ENCODE data around the gene TMEM255B. TPM values are rescaled to one million over a fixed set of nuclear protein-coding genes. Genes with fewer than 3 reads are reported as not detected.
"Not testable (repeated sequence)": the region's sequence is repeated elsewhere in the genome, so short reads cannot be mapped to it uniquely, and the experiment has no call there.

The TMEM255B gene
- total and polyA plus RNA-seq, 2 donors: 4.9 to 17.5 TPM

DNA sequence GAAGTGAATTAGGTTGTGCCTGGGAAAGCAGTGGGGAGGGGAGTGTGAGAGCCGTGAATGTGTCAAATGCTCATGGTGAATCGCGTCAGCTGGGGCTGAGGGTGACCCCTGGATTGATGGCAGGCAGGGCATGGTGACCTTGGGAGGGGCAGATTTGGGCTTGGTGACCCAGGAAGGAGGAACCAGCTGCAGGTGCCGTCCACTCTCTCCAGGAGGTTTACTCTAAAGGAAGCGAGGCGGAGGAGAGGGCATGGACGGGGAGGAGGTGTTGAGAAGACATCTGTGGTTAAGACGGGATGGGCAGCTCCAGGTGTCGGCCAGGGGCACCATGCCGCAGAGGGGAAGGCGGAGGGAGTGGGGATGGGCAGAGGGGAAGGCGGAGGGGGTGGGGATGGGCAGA is 28.7 kb downstream of the TMEM255B start:
- Histone ChIP-seq H3K4me1 (ENCODE audit: insufficient read depth) (no peaks in the 10 kb centered on the region), H3K36me3 (ENCODE audit: insufficient read depth) (no peaks in the 10 kb centered on the region), H3K27ac (ENCODE audit: low read depth) (no peak overlapping the region), H3K4me3 (ENCODE audit: low read depth, low read length) (no peak overlapping the region)
- 74% methylated on average over 12 of the region's 12 CpGs for WGBS
- no peak for DNase-seq (ENCODE audit: extremely low spot score)

GRCh38 chr13:113788413-113789135 is 29.5 kb downstream of the TMEM255B start:
- Histone ChIP-seq H3K27ac (ENCODE audit: low read depth) (no peak overlapping the region), H3K4me1 (ENCODE audit: insufficient read depth) (no peaks in the 10 kb centered on the region), H3K4me3 (ENCODE audit: low read depth, low read length) (no peak overlapping the region), H3K36me3 (ENCODE audit: insufficient read depth) (no peaks in the 10 kb centered on the region)
- 85% methylated on average over 31 of the region's 31 CpGs for WGBS
- no peak for DNase-seq (ENCODE audit: extremely low spot score)

DNA sequence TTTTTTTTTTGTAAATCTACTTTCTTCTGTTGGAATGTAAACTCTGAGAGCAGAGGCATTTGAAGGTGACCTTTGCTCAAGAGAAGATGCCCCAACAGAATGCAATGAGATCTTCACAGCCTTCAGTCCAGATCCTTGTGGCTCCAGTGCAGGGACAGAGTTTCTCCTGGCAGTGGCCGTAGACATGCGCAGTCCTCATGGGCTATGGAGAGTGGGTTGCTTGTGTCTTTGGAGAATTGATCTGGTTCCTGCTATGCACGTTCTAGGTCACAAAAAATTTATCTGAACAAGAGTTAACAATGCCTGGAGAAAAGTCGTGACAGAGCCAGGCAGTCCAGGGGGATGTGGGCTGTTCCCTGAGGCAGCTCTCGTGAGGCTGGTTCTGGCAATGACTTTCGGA is 30.1 kb downstream of the TMEM255B start:
- DNase-seq (ENCODE audit: extremely low spot score): no peak
- H3K27ac ChIP-seq (ENCODE audit: low read depth): no peak overlapping the region
- H3K4me1 ChIP-seq (ENCODE audit: insufficient read depth): no peaks in the 10 kb centered on the region
- H3K36me3 ChIP-seq (ENCODE audit: insufficient read depth): no peaks in the 10 kb centered on the region
- no peak overlapping the region for H3K4me3 ChIP-seq (ENCODE audit: low read depth, low read length)
- 81% methylated on average over 6 of the region's 6 CpGs for WGBS

GRCh38 chr13:113789931-113790330 is 30.9 kb downstream of the TMEM255B start:
- not testable (repeated sequence) for H3K27ac ChIP-seq (ENCODE audit: low read depth); H3K4me1 ChIP-seq (ENCODE audit: insufficient read depth); H3K36me3 ChIP-seq (ENCODE audit: insufficient read depth); H3K4me3 ChIP-seq (ENCODE audit: low read depth, low read length); DNase-seq (ENCODE audit: extremely low spot score)
- WGBS: 93% methylated on average over 13 of the region's 13 CpGs

DNA sequence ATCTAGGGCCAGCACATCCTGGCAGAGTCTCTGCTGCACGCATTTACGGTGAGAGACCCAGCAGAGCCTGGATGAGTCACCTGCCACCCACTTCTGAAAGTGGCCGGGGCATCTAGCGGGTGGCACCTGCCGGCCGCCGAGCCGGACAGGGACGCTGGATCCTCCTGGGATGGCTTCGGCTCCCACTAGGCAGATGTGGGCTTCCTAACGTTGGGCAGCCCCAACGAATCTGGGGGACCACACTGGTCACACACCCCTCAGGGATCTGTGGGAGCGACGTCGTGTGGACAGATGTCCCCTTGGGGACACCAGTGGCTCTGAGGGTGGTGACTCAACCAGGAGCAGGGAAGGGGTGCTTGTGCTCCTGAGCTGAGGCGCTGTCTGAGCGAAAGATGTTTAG is 32.2 kb downstream of the TMEM255B start:
- WGBS: 83% methylated on average over 17 of the region's 17 CpGs
- no peak for DNase-seq (ENCODE audit: extremely low spot score)
- no peaks in the 10 kb centered on the region for H3K36me3 ChIP-seq (ENCODE audit: insufficient read depth)
- no peaks in the 10 kb centered on the region for H3K4me1 ChIP-seq (ENCODE audit: insufficient read depth)
- no peak overlapping the region for H3K27ac ChIP-seq (ENCODE audit: low read depth)
- no peak overlapping the region for H3K4me3 ChIP-seq (ENCODE audit: low read depth, low read length)

DNA sequence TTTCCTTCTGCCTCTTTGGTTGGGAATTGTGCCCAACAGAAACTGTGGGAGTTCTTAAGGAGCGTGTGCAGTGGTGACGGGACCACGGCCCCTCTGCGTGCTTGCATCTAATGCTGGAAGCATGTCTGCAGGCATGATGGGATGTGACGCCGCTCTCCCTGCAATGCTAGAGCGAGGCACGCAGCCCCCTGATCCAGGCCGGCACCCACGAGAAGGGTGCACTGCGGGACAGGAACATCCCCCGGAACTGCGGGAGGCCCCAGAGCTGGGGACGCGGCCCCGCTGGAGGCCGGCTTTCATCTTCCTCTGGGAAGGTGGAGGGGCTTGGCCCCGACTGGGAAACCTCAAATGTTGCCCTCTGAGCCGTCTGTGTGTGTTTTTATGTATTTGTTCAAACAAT is 32.7 kb downstream of the TMEM255B start:
- DNase-seq (ENCODE audit: extremely low spot score): no peak
- Histone ChIP-seq H3K36me3 (ENCODE audit: insufficient read depth) (no peaks in the 10 kb centered on the region), H3K4me1 (ENCODE audit: insufficient read depth) (no peaks in the 10 kb centered on the region), H3K4me3 (ENCODE audit: low read depth, low read length) (no peak overlapping the region), H3K27ac (ENCODE audit: low read depth) (no peak overlapping the region)
- 72% methylated on average over 19 of the region's 19 CpGs for WGBS

- Histone ChIP-seq H3K4me1 (ENCODE audit: insufficient read depth) (no peaks in the 10 kb centered on the region), H3K36me3 (ENCODE audit: insufficient read depth) (no peaks in the 10 kb centered on the region), H3K4me3 (ENCODE audit: low read depth, low read length) (no peak overlapping the region), H3K27ac (ENCODE audit: low read depth) (no peak overlapping the region)
- DNase-seq (ENCODE audit: extremely low spot score): no peak
- 77% methylated on average over 12 of the region's 12 CpGs for WGBS
These were observed 33.3 kb downstream of the TMEM255B start for GRCh38 chr13:113792236-113792770.

DNA sequence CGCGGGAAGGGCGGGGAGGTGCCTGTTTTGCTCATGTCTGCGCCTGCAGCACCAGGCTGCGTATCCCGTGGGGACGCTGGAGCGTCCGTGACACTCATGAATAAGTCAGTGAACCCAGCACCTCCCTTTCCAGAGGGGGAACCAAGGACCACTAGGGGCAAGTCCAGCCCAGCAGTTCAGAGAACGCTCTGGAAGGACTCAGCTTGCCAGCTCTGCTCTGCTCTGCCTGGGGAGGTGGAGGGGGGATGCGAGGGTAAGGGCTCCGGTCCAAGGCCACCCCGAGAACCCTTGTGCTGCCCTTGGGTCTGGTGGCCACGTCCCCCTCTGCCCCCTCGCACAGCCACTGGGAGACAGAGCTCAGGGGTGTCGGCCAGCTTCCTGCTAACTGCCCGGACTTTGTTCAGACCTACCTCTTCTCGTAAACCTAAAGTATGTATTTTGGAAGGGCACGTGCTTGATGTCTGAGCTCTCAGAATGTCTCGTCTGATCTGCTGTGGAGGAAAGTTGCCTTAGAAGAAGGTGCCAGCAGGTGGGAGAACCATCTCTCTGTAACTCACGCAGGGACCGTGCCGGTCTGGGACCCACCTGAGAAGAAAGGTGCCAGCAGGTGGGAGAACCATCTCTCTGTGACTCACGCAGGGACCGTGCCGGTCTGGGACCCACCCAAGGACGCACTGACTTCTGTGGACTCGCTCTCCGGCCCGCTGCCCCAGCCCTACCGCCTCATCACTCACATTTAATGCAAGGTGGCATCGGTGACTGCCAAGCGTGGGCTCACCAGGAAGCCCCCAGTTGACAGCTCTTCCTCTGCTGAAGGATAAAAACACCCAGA is 34.1 kb downstream of the TMEM255B start:
- Histone ChIP-seq H3K4me1 (ENCODE audit: insufficient read depth) (no peaks in the 10 kb centered on the region), H3K36me3 (ENCODE audit: insufficient read depth) (no peaks in the 10 kb centered on the region), H3K27ac (ENCODE audit: low read depth) (no peak overlapping the region), H3K4me3 (ENCODE audit: low read depth, low read length) (no peak overlapping the region)
- no peak for DNase-seq (ENCODE audit: extremely low spot score)
- 80% methylated on average over 33 of the region's 33 CpGs for WGBS

- no peaks in the 10 kb centered on the region for H3K36me3 ChIP-seq (ENCODE audit: insufficient read depth)
- H3K4me1 ChIP-seq (ENCODE audit: insufficient read depth): no peaks in the 10 kb centered on the region
- no peak overlapping the region for H3K27ac ChIP-seq (ENCODE audit: low read depth)
- H3K4me3 ChIP-seq (ENCODE audit: low read depth, low read length): no peak overlapping the region
- no peak for DNase-seq (ENCODE audit: extremely low spot score)
- 95% methylated on average over 15 of the region's 15 CpGs for WGBS
These were observed 34.7 kb downstream of the TMEM255B start for GRCh38 chr13:113793718-113794085.

- Histone ChIP-seq H3K4me1 (ENCODE audit: insufficient read depth) (no peaks in the 10 kb centered on the region), H3K4me3 (ENCODE audit: low read depth, low read length) (no peak overlapping the region), H3K36me3 (ENCODE audit: insufficient read depth) (no peaks in the 10 kb centered on the region), H3K27ac (ENCODE audit: low read depth) (no peak overlapping the region)
- 90% methylated on average over 23 of the region's 23 CpGs for WGBS
- no peak for DNase-seq (ENCODE audit: extremely low spot score)
These were observed 35.1 kb downstream of the TMEM255B start for GRCh38 chr13:113794086-113794485.

GRCh38 chr13:113794764-113795173 is 35.7 kb downstream of the TMEM255B start:
- no peak for DNase-seq (ENCODE audit: extremely low spot score)
- no peak overlapping the region for H3K27ac ChIP-seq (ENCODE audit: low read depth)
- H3K36me3 ChIP-seq (ENCODE audit: insufficient read depth): no peaks in the 10 kb centered on the region
- no peaks in the 10 kb centered on the region for H3K4me1 ChIP-seq (ENCODE audit: insufficient read depth)
- 86% methylated on average over 24 of the region's 24 CpGs for WGBS
- H3K4me3 ChIP-seq (ENCODE audit: low read depth, low read length): no peak overlapping the region

DNA sequence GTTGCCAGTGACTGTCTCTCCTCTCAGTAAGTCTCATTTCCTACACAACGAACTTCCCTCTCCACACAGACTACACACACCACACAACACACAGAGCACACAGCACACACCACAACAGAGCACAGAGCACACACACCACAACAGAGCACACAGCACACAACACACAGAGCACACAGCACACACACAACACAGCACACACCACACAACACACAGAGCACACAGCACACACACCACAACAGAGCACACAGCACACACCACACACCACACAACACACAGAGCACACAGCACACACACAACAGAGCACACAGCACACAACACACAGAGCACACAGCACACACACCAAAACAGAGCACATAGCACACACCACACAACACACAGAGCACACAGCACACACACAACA is 36.3 kb downstream of the TMEM255B start:
- H3K4me3 ChIP-seq (ENCODE audit: low read depth, low read length); H3K27ac ChIP-seq (ENCODE audit: low read depth); H3K36me3 ChIP-seq (ENCODE audit: insufficient read depth); H3K4me1 ChIP-seq (ENCODE audit: insufficient read depth); DNase-seq (ENCODE audit: extremely low spot score): not testable (repeated sequence)
- WGBS: 23% methylated on average over 1 of the region's 1 CpG

DNA sequence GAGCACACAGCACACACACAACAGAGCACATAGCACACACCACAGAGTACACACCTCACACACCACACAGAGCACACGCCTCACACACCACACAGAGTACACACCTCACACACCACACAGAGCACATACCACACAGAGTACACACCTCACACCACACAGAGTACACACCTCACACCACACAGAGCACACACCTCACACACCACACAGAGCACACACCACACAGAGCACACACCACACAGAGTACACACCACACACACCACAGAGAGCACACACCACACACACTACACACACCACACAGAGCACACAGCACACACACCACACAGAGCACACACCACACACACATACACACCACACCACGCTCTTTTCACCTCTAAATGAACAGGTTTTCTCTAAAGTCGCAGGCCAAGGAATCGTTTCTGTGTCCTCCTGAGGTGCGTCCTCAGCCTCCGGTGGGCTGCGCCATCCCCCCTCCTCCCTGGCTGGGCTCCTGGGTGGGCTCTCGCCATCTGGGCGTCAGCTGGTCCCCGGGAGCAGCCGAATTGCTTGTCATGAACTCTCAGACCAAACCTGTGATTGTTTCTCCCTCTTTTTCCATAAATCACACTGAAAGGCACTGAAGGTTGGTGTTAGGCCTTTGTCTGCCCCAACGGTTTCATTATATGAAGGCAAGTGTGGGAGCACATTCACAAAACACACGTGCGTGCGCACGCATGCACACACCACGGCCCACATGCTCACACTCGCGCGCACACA is 37.4 kb downstream of the TMEM255B start:
- H3K36me3 ChIP-seq (ENCODE audit: insufficient read depth): no peaks in the 10 kb centered on the region
- 81% methylated on average over 20 of the region's 20 CpGs for WGBS
- no peak for DNase-seq (ENCODE audit: extremely low spot score)
- H3K4me3 ChIP-seq (ENCODE audit: low read depth, low read length): no peak overlapping the region
- H3K27ac ChIP-seq (ENCODE audit: low read depth): no peak overlapping the region
- H3K4me1 ChIP-seq (ENCODE audit: insufficient read depth): no peaks in the 10 kb centered on the region
